ENCODE measurements around the gene PPARGC1A. TPM values are rescaled to one million over a fixed set of nuclear protein-coding genes. Genes with fewer than 3 reads are reported as not detected.

PPARGC1A gene
- total and polyA plus RNA-seq, 11 donors = 25.4 to 103 (median 83.3) TPM

DNA sequence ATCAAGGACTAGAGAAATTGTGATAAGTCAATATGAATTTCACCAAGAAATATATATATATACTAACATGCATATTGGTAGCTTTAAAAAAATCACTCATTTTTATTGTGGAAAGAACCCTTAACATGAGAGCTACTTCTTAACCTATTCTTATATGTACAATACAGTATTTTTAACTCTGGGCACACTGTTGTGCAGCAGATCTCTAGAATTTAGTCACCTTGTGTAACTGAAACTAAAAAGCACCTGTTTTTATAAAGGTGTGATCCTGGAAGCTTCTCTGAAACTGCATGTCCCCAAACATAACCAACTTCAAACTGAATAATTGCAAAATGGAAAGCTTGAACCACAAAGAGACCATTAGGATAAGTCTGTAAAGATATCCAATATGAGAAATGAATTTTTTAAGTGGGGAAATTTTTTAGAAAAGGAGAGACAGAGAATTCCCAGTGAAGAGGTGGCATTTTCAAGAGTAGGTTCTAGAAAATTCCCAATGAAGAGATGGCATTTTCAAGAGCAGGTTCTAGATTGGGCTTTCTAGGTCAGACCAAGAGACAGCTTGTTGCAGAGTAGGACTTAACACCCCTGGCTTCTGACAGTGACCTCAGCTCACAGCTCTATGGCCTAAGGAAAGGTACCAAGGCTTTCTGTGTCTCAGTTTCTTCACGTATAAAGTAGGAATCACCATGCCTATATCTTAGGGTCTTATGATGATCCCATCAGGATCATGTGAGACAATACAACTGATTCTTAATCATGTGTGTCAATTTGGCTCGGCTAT lies 22.0 kb upstream of the PPARGC1A start:
- Histone ChIP-seq H3K36me3 (no peaks in the 10 kb centered on the region), H3K9me3 (no peaks in the 10 kb centered on the region), H3K27ac (no peak overlapping the region), H3K4me3 (no peak overlapping the region), H3K27me3 (no peaks in the 10 kb centered on the region), H3K4me1 (peaks cover 0 to 3% (median 0%) of the 10 kb centered on the region in 12 donors)
- ATAC-seq = no peak
- WGBS, 4 donors = 90 to 95% (median 91%) methylated on average over 2 of the region's 2 CpGs
- TF ChIP-seq, protein P1, sequence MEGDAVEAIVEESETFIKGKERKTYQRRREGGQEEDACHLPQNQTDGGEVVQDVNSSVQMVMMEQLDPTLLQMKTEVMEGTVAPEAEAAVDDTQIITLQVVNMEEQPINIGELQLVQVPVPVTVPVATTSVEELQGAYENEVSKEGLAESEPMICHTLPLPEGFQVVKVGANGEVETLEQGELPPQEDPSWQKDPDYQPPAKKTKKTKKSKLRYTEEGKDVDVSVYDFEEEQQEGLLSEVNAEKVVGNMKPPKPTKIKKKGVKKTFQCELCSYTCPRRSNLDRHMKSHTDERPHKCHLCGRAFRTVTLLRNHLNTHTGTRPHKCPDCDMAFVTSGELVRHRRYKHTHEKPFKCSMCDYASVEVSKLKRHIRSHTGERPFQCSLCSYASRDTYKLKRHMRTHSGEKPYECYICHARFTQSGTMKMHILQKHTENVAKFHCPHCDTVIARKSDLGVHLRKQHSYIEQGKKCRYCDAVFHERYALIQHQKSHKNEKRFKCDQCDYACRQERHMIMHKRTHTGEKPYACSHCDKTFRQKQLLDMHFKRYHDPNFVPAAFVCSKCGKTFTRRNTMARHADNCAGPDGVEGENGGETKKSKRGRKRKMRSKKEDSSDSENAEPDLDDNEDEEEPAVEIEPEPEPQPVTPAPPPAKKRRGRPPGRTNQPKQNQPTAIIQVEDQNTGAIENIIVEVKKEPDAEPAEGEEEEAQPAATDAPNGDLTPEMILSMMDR (IDR thresholded peaks at IDR 0.05) = no peak
- TF ChIP-seq POLR2A (IDR thresholded peaks at IDR 0.05) = no peak
- intact Hi-C loops (cut with DNase I) = no loop called here
- DNase-seq = no peak

DNA sequence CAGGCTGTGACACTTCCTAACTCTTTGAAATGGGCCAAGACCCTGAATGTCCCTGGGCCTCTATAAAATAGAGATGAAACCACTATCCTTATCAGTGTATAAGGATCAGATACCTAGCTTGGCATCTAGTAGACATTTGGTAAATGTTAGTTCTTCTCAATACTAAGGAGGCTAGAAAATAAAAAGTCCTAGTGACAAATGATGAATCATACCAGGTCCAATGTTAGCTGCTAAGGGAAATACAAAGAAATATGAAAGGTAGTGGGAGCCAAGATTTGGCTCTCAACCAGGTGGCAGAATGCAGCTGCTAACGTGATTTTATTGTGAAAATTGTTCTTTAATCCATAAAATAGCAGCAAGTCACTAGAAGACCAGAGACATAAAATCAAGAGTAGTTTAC lies 19.8 kb upstream of the PPARGC1A start:
- intact Hi-C loops (cut with DNase I) = no loop called here
- H3K4me3 ChIP-seq = no peak overlapping the region

DNA sequence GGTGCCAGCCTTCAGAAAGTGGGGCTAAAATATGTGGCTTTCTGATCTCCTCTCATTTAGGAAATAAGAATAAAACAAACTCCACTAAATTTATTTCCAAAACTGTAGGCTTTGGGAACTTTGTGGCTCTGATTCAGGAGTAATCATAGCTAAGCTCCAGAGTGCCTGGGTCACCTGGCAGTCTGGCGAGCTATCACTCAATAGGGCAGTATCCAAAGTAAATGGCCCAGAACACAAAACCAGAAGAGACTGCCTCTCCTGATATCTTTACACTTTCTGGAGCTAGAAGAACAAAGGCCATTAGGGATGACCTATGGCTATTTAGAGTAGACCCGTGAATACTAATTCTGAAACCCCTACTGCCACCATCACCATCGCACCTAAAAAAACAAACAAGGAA lies 17.0 kb upstream of the PPARGC1A start:
- Histone ChIP-seq H3K27me3 (no peaks in the 10 kb centered on the region), H3K9me3 (no peaks in the 10 kb centered on the region), H3K4me3 (no peak overlapping the region), H3K36me3 (no peaks in the 10 kb centered on the region), H3K27ac (no peak overlapping the region), H3K4me1 (peaks cover 0 to 22% (median 6%) of the 10 kb centered on the region in 12 donors)
- intact Hi-C loops (cut with DNase I) = no loop called here
- DNase-seq (no peak), ATAC-seq (no peak)
- 69 to 87% (median 82%) methylated on average over 3 of the region's 3 CpGs for WGBS, 4 donors
- TF ChIP-seq, protein P1 (IDR thresholded peaks at IDR 0.05) = no peak
- no peak for TF ChIP-seq POLR2A (IDR thresholded peaks at IDR 0.05)

More for the DNA sequence above, 19.8 kb upstream of the PPARGC1A start:
- Histone ChIP-seq H3K27ac (no peak overlapping the region), H3K9me3 (no peaks in the 10 kb centered on the region), H3K27me3 (no peaks in the 10 kb centered on the region), H3K4me1 (peaks cover 0 to 7% (median 0%) of the 10 kb centered on the region in 12 donors), H3K36me3 (no peaks in the 10 kb centered on the region)
- no peak for ATAC-seq
- 42 to 54% (median 52%) methylated on average over 1 of the region's 1 CpG for WGBS, 4 donors
- DNase-seq = no peak
- no peak for TF ChIP-seq POLR2A (IDR thresholded peaks at IDR 0.05)
- TF ChIP-seq, protein P1 (IDR thresholded peaks at IDR 0.05) = no peak

DNA sequence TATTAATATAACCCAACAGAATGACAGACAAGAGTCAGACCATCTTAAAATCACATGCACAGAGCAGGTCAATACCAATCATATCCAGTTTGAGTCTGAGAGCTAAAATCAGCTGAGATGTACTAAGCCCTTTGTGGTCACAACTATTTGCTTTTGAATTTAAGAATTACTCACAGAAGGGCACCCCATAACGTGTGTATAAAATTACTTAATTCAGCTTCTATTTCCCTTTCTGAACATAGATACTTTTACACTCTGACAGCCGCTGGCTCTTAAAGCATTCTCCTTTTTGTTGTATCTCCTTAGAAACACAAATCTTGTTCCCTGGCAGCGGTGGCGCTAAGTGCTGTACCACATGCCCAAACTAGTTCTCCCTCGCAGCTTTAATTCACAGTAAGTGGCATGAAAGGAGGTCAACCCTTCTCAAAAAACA lies 14.8 kb upstream of the PPARGC1A start:
- no peaks in the 10 kb centered on the region for H3K9me3 ChIP-seq
- intact Hi-C loops (cut with DNase I) = no loop called here
- peak overlapping the region in 10 of 12 donors; percentile 2 to 76 (median 61) for H3K27ac ChIP-seq
- TF ChIP-seq POLR2A (IDR thresholded peaks at IDR 0.05) = no peak
- TF ChIP-seq, protein P1 (IDR thresholded peaks at IDR 0.05) = no peak
- H3K4me1 ChIP-seq = peaks cover 0 to 22% (median 6%) of the 10 kb centered on the region in 12 donors
- ATAC-seq (peak; percentile 54 to 76 (median 71)), DNase-seq (peak in 1 of 5 donors; percentile 29)
- 54 to 61% (median 57%) methylated on average over 5 of the region's 5 CpGs for WGBS, 4 donors
- H3K27me3 ChIP-seq = no peaks in the 10 kb centered on the region
- H3K4me3 ChIP-seq = no peak overlapping the region
- no peaks in the 10 kb centered on the region for H3K36me3 ChIP-seq

All from heart left ventricle (tissue), 16 donors.